ENCODE data around the gene CEP131.

DNA sequence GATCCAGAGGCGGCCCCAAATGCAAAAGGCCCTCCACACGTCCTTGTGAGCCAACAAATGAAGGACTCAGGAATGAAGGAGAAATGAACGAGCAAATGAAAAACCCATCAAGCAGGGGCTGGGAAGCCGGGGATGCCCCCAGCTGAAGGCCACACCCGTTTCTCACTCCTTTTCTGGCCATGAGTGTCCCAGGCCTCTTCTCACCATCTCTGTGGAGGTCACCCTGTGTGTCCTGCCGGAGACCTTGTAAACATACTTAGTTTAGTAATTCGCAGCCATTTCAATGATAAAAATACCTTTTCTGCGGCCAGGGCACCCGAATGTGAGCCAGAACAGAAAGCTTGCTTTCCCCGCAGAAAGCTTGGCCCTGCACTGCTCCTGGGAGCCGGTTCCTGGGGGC lies 35.6 kb downstream of the CEP131 start:
- TF ChIP-seq GABPA (IDR thresholded peaks at IDR 0.05; ENCODE audit: low read depth) (no peak), POLR2AphosphoS5 (IDR thresholded peaks at IDR 0.05; ENCODE audit: low read depth) (no peak), REST (IDR thresholded peaks at IDR 0.05; ENCODE audit: insufficient replicate concordance, low read depth) (no peak), SPI1 (IDR thresholded peaks at IDR 0.05; ENCODE audit: borderline replicate concordance, low read depth) (no peak)
- TF ChIP-seq, protein P1, sequence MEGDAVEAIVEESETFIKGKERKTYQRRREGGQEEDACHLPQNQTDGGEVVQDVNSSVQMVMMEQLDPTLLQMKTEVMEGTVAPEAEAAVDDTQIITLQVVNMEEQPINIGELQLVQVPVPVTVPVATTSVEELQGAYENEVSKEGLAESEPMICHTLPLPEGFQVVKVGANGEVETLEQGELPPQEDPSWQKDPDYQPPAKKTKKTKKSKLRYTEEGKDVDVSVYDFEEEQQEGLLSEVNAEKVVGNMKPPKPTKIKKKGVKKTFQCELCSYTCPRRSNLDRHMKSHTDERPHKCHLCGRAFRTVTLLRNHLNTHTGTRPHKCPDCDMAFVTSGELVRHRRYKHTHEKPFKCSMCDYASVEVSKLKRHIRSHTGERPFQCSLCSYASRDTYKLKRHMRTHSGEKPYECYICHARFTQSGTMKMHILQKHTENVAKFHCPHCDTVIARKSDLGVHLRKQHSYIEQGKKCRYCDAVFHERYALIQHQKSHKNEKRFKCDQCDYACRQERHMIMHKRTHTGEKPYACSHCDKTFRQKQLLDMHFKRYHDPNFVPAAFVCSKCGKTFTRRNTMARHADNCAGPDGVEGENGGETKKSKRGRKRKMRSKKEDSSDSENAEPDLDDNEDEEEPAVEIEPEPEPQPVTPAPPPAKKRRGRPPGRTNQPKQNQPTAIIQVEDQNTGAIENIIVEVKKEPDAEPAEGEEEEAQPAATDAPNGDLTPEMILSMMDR (IDR thresholded peaks at IDR 0.05; ENCODE audit: insufficient read depth, low read length), result no peak

Measured in HL-60 (cell line).